Iris pigment epithelial cell (primary cell): ENCODE data around the gene PEX10.
"Not testable (repeated sequence)": the region's sequence is repeated elsewhere in the genome, so short reads cannot be mapped to it uniquely, and the experiment has no call there.

Source experiments
- DNase-seq: peaks from one replicate; pipeline ENCODE4 v3.0.0-alpha.2; 2011; ENCODE audit warnings: low read depth

Gene PEX10

DNA sequence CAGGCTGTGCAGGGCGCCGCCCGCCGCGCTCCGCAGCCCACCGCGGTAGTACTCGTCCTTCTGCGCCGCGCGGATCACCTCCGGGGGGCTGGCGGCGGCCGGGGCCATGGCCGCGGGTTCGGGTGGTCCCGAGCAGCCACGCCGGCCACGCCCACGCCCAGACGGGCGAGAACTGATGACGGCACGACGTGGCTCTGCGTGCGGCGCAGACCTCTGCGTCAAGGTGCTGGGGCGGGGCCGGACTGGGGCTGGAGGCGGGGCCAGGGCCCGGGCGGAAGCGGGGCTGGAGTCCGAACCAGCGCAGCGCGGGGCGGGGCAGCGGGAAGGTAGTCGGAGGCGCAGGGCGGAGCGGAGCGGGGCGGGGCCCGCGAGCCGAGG is at the start of gene PEX10:
Gene PEX10 (minus strand): TSS at position 170 of the 378 bp plus-strand sequence. CDS start 62 bp downstream, at position 108.
- DNase-seq: peak; percentile 94

DNA sequence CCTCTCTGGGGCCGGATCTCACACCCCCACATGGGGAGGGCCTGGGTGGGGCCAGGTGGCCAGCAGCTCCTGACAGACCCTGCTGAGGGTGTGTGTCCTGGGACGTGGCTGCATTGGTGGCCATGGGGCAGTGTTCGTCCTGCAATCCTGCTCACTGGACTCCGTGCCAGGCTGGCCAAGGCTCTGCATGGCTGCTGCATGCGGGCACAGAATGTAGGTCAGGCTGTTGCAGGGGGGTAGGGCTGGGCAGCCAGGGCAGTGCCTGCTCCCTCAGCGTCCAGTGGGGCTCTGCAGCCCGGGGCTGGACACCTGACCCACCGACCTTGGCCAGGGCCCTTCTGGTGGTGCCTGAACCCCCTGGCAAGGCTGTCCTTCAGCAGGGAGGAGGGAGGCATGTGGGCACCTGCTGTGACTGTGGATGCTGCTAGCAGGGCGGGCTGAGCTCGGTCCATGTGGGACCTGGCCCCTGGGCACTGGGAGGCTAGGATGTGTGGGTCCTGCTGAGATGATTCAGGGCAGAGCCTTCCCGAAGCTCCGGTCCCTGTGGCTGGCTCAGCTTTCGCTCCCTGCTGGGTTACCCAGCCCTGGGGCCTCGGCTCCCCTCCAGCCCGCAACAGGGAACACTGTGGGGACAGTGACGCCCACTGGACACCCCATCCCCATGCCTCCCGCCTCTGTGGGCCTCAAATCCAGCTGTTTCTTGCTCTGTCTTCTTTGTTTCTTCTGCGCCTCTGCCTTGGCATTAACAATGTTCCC is 48.8 kb upstream of the PEX10 start:
- no peak for DNase-seq

DNA sequence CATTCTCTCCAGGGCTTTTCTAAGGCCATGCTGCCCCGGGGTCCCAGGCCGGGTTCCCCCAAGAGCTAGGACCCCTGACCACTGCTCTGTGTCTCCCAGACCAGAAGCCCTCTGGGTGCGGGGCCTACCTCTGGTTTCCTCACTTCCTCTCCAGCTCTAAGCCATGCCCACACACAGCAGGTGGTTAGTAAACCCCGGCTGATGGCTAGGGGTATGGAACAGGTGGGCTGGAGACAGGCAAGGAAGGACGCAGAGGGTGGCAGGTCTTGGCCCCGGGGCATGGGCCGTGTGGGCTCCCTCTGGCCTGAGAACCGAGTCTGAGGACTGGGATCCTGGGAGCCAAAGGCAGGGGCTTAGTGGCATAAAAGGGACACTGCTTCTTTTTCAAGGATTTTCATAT is 47.8 kb upstream of the PEX10 start:
- DNase-seq: no peak

DNA sequence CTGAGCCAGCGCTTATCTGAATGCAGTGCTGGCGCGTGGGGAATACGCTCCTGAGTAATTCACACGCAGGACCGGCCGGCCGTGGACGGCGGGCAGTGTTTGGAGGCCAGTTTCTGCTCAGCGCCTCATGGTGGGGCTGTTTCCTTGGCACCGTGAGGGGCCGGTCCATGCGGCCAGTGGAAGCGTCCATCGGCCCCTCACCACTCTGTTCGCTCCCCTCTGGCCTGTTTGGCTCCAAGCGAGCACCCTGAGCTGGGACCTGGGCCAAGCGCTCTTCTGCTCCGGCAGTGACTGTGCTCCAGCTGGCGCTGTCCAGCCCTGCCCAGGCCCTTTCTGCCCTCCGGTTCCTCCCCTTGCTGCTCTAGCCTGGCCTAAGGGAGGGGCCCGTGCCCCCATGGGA is 47.4 kb upstream of the PEX10 start:
- peak; percentile 11 for DNase-seq

DNA sequence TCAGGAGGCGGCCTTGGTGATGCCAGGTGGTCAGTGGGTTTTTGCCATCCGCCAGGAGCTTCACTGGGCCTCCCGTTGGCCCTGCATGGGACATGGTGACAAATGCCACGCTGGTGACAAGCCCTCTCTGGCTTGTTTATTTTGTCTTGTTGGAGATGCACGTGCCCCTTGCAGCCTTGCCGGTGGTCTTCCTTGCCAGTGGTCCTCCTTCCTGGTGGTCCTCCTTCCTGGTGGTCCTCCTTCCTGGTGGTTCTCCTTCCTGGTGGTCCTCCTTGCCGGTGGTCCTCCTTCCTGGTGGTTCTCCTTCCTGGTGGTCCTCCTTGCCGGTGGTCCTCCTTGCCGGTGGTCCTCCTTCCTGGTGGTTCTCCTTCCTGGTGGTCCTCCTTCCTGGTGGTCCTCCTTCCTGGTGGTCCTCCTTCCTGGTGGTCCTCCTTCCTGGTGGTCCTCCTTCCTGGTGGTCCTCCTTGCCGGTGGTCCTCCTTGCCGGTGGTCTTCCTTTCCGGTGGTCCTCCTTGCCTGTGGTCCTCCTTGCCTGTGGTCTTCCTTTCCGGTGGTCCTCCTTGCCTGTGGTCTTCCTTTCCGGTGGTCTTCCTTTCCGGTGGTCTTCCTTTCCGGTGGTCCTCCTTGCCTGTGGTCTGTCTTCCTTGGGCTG is 46.9 kb upstream of the PEX10 start:
- DNase-seq: not testable (repeated sequence)

DNA sequence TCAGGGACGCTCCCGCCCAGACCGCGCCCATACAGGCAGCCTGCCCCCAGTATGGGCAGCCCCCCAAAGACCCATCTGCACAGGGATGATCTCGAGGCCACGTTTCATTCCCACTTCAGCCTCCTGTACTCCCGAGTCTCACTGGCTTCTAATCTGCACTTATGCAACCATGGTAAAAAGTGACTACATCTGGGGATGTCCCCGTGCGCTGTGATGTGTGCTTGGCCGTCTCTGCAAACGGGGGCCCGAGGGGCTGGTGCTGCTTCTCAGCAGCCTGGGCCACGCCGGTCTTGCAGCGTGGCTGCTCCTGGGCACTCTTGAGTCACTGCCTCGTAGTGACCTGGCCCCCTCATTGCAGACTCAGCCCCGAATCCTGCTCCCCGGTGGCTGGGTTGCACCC is 46.3 kb upstream of the PEX10 start:
- no peak for DNase-seq

DNA sequence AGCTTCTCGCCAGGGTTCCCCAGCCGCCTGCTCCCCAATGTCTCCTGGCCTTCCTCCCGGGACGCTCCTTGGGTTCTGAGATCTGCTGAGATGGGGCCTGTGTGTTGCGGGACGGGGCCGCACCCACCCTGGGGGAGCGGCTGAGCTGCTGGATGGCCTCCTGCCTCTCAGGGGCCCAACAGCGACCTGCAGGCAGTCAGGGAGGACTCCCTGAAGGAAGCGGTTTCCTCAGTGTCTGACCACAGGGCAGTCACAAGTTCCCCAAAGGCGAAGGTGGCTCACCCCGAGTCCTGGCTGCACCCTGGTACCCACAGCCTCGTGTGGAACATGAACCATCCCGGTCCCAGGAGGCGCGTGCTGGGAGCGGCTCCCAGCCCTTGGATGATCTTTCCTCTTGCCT is 45.1 kb upstream of the PEX10 start:
- no peak for DNase-seq

DNA sequence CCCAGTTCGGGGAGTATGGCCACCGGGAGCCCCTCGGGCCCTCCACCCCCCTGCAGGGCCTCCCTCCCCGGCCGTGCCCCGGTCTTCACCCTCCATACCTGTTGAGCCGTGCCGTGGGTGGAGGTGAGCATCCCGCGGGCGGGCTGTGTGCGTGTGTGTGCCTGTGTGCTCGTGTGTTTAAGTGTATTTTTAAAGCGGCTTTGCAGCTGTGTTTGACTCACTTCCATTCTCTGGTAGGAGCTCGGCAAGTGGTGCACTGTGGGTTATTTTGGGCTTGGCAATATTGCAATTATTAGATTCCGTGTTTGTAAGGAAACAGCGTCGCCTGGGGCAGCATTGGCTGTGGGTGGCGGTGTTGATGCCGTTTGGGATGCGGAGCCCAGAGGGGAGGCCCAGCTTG is 43.4 kb upstream of the PEX10 start:
- no peak for DNase-seq

DNA sequence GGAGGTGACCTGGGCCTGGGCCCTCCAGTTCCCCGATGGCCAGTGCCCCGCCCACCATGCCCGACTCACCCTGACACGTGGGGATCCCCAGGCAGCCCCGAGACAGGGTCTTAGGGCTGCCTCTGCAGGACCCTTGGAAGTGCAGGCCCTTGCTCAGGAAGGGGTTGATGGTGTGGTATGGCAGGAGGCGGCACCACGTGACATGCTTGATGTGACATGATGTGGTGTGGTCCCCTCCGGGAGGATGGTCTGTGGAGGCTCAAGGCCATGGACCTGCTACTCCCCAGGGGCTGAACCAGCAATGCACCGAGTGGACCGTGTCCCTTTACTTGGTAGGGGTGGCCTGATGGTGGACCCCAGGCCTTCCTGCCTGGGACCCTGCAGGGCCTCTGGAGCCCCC is 41.9 kb upstream of the PEX10 start:
- no peak for DNase-seq

DNA sequence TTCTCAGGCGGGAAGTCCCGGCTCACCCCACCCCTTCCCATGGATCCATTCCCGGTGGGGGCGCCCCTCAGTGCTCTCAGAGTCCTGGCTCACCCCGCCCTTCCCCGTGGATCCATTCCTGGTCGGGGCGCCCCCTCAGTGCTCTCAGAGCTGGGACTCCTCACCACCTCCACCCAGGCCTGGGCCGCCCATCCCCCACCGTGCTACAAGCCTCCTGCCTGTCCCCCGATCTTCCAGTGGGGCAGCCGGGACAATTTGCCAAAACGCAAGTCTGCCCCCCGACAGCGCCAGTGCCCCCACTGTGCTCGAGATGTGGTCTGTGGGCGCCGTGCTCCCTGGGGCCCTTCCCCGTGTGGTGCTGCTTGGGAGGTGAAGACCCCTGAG is 40.6 kb upstream of the PEX10 start:
- no peak for DNase-seq

DNA sequence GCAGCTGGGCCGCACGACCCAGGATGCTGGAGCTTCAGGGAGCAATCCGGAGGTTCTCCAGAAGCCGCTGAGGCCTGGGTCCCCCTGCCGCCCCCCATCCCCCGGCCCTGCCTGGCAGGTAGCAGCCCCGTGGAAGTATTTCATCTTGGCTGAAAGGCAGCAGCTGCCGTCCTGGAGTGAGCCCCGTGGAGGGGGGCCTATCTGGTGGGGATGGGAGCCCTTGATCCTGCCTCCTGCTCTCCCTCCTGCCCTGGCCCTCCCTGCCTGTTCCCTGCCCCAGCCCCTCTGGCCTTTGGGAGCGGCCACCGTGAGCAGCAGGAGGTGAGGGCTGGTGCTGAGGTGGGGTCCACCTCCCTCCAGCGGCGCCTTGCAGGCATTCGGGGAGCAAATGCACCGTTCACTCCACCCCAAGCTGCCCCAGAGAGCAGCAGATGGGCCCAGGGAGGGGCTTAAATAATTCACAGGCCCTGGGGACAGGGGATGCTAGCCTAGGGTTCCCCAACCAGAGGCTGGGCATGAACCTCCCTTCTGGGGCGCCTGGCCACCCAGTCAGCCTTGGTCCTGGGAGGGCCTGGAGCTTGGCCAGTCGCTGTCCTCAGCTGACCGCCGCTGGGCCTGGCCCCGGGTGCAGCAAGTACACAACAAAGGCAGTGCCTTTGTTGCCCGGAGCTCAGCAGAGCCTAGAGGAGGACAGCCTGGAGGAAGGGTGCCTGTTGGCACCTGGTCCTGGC is 40.0 kb upstream of the PEX10 start:
- no peak for DNase-seq

DNA sequence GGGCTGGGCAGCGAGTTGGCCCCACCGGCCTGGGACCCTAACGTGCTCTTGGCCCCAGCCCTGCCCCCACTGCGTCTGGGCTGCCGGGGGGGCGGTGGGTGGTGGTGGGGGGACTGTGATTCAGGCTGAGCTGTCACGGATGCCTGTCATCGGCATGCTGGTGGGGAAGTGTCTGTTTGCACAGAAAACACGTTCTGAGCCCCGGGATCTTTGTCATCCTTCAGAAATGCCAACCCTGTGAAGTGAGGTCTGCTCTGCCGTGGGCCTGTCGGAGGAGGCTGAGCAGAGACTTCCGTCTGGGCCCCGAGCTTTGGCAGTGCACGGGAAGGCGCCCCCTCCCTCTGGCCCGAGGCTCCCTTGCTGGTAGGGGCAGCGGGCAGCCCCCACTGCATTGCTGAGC is 39.4 kb upstream of the PEX10 start:
- peak; percentile 80 for DNase-seq

DNA sequence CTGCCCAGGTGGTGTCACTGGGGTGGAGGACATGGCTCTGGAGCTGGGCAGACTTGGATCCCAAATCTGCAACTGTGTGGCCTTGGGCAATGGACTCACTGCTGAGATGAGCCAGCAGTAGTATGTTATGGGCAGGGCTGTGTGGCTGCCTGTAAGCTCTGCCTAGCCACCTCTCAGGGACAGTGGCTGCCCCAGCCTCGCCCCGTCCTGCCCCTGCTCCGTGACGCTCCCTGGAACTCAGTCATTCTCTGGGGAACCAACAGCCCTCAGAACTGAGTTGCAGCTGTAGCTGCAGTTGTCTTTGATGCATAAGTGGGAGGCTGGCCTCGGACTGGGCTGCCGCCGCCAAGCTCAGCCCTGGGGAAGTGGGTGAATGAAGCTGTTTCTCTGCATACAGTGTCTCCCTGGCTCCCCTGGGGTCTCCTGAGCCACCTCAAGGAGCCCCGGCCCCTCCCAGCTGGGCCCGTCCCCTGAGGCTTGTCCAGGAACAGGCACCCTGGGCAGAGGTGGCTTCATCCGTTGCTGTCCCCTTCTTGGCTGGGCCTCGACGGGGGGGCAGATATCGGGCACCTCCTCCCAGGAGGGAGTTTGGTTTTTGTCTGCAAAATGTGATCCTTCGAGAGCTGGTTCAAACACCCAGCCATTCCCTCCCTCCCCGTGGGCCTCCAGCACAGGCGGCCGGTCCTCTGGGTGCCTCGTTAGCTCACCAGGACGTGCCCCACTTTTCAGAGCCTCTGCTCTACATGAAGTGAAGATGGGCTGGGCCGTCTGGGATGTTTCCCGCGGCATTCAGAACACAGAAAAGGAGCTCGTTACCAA is 37.5 kb upstream of the PEX10 start:
- no peak for DNase-seq

DNA sequence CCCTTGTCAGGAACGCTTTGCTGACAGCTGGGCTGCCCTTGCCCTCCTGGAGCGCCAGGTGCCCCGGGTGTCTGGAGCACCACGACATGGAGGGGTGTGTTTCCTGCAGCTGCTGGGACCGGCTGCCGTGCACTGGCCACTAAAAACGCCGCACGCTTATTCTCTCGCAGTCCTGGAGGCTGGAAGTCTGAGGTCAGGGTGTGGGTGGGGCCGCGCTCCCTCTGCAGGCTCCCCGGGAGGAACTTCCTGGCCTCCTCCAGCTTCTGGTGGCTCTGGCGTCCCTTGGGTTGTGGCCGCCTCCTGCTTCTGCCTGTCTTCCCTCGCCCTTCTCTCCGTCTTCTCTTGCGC is 35.7 kb upstream of the PEX10 start:
- no peak for DNase-seq

DNA sequence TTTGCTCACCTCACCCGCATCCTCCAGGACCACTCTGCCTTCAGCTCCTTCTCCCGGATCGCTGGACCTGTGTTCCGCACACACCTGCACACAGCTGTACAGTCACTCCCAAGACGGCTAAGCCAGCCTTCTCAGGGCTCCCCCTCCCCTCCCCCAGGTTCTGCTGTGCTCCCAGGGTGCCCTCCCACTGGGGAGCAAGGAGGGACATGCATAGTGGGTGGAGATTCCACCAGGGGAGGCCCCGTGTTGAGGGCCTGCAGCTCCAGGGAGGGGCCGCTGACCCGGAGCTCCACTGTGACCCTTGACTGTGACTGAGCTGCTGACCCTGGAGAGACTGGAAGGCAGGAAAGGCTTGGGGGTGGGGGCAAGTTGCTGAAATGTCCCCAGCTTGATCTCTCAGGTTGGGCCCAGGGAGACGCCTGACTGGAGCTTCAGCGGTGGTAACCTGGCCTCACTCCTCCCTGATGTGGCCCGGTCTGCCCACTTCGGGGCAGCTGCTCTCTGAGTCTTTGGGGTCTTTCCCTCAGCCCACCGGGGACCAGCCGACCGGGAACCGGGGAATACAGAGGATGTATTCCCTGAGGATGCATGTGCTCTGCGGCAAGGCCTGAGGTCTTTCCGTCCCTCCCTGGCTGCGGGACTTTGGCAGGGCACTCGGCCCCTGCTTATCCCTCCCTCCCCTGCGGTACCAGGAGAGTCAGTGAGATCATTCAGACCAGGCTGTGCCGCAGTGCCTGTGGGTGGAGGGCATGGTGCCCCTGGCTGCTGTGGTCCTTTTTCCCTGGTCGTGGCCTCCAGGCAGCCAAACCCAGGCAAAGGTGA is 35.1 kb upstream of the PEX10 start:
- no peak for DNase-seq

DNA sequence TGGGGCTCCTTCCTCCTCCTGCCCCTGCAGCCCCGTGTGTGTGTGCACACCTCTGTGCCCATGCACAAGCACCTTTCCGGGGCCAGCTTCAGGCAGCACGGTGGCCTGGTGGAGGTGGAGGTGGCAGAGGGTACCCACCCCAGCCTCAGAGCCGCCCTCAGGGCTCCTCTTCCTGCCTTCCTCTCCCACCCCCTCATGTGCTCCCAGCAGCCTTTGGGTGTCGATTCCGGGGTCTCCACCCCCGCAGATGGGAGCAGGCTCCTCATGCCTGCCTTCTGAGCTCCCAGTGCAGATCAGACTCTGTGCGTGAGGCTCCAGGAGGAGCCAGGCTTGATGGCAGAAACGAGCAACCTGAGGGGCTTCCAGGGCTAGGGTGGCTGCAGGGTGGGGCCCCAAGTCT is 34.5 kb upstream of the PEX10 start:
- DNase-seq: no peak

DNA sequence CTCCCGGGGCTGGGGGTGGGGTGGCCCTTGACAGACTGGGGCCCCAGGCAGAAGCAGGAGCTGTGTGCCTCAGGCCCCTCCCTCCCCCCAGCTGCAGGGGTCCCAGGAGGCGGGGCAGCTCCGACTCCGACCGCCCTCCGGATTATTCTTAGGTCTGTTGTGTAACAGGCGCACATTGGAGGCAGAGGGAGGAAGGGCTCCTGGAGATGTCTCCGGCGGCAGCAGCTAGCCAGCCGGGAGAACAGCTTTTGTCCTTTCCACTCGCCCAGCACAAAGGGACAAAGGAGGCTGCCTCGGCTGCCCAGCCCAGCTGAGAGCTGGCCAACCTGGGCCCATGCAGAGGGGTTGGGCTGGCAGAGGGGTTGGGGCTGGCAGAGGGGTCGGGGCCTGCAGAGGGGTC is 34.0 kb upstream of the PEX10 start:
- DNase-seq: peak; percentile 37

DNA sequence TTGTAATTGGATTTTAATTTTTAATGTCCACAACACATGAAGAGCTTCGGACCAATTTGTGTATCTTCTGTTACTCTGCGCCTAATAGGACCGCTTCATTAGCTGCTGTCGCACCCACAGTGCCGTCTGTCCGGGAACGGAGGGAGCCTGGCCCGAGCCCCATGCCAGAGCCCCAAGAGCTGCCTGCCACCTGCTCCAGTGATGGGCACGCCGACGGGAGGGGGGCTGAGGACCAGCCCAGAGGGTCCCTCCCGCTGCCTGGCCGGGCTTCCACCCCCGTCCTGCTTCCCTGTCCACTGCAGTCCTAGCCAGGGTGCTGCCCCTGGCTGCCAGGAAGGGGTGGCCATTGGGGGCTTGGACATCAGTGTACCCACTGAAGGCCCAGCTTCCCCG is 33.5 kb upstream of the PEX10 start:
- DNase-seq: no peak

DNA sequence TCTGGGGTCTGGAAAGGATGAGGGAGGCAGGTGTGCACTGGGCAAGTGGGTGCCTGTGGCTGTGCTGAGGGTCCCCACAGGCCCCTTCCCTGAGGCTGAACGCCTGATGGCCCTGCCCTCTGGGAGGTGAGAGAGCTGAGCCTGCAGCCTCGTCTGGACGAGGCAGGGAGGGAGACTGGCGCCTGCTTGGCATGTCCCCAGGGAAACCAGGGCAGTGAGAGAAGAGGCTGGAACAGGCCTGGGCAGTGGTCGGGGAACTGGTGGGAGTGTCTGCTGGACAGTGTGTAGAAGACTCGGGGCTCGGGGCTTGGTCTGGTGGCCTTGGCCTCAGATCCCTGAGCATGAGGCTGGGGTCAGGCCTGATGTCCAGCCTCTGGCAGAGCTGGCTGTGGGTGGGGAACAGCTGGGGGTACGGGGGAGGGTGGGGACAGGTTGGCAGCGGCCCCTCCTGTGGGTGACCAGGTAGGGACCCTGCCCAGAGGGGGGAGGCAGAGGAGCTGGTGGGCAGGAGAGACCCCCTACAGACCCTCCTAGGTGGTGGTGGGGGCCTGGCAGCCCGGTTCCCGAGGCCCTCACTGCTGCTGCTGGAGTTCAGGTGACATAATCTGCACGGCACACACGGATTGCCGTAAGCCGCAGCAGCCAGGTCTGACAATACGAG is 32.9 kb upstream of the PEX10 start:
- no peak for DNase-seq

DNA sequence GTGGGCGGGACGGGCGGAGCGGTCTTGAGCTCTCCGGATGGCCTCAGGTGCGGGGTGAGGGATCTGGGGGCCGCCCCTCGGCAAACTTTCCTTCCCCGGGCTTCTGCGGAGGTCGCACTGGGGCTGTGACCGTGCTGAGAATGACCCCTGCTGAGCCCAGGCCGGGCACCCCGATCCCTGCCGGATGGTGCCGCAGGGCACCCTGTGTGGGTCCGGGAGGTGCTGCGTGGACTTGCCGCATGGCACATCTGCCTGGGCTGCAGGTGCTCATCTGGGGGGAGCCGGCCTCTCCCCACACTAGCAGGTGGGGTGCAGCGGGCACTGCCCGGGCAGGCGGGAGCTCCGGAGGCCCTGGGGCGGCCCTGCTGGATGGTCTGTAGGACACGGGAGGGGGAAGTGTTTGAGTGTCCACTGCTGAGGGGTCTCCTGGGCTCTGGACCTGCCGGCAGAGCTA is 31.8 kb upstream of the PEX10 start:
- no peak for DNase-seq
